GM12892 (cell line): ENCODE data around the gene MYEOV.

Experiments
- DNase-seq: peaks from one replicate; pipeline ENCODE4 v3.0.0; 2011; ENCODE audit not compliant: insufficient read length
- FAIRE-seq: peaks from 2 replicates; lab custom pipeline; 2011; peaks lifted over from hg19 to GRCh38; lab: Jason Lieb, UNC
- POLR2A ChIP-seq: IDR thresholded peaks from 2 replicates; pipeline ENCODE4 v1.6.1; 2011; ENCODE audit warnings: low read depth, low read length, control low read depth
- POLR2AphosphoS5 ChIP-seq: IDR thresholded peaks from 2 replicates; pipeline ENCODE4 v1.6.1; 2011; ENCODE audit warnings: low read depth, low read length, control low read depth
- TAF1 ChIP-seq: IDR thresholded peaks from 2 replicates; pipeline ENCODE4 v1.6.1; 2011; ENCODE audit warnings: low read depth, mild to moderate bottlenecking, control low read depth, low read length, borderline replicate concordance

The MYEOV gene

DNA sequence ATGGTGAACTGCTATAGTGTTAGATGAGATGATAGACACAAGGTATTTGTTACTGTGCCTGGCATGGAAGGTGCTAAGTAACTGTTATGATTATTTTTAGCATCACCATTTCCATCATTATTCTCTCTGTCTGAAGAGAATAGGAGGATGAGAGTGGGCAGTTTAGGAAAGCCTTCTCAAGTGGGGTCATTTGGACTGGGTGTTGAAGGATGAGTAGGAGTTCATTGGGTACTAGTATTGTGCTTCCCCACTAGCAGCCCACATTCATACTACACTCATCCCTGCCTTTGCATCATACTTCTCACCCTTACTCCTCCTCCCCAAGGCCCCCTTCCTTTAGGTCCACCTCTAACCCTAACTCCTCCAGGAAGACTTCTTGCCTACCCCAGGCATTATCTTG, 20.6 kb downstream of the MYEOV start:
- FAIRE-seq (no peak), DNase-seq (no peak)
- TF ChIP-seq POLR2A = no peak
- TF ChIP-seq POLR2AphosphoS5 = no peak
- no peak for TF ChIP-seq TAF1

DNA sequence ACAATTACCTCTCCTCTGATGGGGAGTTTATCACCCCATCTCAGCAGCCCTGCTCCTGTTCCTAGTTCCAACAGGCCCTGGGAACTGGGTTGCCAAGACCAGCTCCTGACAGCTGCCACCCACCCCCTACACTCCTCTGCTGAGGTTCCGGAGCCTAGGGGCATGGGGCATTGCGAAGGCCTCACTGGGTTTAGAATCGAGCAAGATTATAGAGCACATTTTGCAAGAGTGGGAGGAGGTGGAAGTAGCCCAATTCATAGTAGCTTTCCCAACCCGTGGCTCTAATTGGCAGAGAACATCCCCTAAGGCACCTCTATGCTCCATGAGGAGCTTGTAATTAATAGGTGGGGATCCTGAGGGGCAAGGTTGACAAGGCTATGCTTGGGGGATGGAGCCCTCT, 23.0 kb downstream of the MYEOV start:
- no peak for DNase-seq
- FAIRE-seq = no peak
- TF ChIP-seq POLR2AphosphoS5 = no peak
- TF ChIP-seq TAF1 = no peak
- no peak for TF ChIP-seq POLR2A

DNA sequence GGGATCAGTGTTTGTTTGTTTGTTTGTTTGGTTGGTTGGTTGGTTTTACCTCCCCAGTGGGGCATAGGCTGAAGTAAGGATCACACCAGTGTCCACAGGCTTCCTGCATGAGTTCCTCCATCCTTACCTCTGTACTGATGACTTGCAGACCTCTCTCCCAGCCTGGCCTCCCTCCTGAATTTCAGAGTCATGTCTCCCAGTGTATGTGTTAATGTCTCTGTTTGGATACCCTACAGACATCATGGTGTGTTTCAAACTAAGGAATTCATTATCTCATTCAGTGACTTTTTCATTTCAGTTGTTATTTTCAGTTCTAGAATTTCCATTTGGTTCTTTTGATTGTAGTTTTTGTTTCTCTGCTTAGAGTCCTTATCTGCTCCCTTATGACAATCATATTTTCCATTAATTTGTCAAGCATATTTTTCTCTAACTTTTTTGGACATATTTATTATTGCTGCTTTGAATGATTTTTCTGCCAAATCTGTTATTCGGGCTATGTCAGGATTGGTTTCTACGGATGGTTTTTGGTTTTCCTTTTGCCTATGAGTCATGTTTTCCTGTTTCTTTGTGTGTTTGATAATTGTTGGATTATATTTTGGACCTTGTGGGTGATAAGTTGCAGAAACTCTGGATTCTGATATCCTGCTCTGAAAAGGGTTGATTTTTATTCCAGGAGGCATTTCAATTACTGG, 23.6 kb downstream of the MYEOV start:
- peak; percentile 17 for FAIRE-seq
- TF ChIP-seq POLR2A (no peak), POLR2AphosphoS5 (no peak), TAF1 (no peak)
- no peak for DNase-seq

DNA sequence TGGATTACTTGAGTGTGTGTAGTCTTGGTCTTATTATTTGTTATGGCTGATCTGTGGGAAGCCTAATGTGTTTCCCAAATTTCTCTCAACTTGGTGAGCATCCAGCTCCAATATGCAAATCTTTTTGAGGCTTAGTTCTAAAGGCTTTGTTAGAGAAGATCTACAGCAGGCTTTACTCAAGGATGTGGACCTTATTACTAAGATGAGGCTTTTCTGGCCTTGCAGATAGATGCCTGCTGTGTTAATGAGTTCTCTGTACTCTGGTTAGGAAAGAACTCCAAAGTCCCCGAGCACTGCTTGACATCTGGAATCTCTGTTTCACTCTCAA, 24.1 kb downstream of the MYEOV start:
- FAIRE-seq (no peak), DNase-seq (no peak)
- TF ChIP-seq POLR2AphosphoS5 = no peak
- TF ChIP-seq TAF1 = no peak

DNA sequence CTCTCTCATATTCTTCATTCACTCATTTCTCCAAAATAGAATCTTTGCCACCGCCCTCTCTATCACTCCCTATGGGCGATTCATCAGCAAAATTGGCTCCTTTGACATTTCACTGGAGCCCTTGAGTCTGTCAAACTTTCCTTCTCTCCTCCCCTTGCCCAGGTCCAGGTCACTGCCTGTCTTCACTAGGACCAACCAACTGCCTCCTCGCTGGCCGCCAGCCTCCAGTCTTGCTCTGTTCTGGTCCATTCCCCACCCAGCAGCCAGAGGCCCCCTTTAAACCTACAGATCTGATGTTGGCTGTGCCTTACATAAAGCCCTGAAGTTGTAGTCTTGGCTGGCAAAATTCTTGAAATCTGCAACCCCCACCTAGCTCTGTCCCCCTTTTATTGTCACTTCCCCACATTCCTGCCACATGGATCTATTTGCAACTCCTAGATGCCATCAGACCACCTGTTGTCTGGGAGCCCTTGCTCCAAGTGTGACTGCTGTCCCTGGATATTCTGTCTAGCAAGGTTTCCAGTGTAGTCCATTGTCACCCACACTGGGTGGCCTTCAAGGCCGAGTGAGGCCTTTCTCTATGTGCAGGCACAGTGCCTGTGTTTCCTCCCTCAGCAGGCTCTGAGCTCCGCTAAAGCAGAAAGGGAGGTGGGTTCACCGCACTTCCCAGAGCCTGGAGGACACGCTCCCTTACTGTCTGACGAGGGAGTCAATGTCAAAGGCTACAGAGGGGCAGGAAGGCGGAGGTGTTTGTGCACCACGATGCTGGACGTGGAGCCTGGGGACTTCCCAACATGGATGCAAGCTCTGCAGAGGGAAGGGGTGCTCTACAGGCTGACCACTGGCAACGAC, 25.5 kb downstream of the MYEOV start:
- FAIRE-seq (no peak), DNase-seq (no peak)
- TF ChIP-seq POLR2AphosphoS5 (no peak), POLR2A (no peak), TAF1 (no peak)

DNA sequence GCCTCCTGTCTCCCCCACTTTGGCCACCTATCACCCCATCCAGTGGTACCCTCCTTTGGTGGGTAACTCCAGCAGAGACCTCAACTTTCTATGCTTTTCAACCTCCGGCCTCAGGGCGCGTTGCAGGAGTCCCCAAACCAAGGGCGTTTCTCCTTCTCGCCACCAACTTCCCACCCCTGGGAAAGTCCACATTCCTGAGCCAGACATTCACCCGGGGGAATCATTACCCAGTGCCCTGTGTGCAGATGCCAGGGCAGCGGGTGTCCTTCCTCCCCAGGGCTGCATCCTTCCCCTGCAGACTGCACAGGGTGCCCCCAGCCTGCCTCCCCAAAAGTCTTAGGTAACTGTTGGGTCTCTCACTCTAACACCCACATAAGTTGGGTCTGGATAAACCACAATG, 26.4 kb downstream of the MYEOV start:
- FAIRE-seq (no peak), DNase-seq (no peak)
- TF ChIP-seq POLR2A (no peak), TAF1 (no peak), POLR2AphosphoS5 (no peak)

DNA sequence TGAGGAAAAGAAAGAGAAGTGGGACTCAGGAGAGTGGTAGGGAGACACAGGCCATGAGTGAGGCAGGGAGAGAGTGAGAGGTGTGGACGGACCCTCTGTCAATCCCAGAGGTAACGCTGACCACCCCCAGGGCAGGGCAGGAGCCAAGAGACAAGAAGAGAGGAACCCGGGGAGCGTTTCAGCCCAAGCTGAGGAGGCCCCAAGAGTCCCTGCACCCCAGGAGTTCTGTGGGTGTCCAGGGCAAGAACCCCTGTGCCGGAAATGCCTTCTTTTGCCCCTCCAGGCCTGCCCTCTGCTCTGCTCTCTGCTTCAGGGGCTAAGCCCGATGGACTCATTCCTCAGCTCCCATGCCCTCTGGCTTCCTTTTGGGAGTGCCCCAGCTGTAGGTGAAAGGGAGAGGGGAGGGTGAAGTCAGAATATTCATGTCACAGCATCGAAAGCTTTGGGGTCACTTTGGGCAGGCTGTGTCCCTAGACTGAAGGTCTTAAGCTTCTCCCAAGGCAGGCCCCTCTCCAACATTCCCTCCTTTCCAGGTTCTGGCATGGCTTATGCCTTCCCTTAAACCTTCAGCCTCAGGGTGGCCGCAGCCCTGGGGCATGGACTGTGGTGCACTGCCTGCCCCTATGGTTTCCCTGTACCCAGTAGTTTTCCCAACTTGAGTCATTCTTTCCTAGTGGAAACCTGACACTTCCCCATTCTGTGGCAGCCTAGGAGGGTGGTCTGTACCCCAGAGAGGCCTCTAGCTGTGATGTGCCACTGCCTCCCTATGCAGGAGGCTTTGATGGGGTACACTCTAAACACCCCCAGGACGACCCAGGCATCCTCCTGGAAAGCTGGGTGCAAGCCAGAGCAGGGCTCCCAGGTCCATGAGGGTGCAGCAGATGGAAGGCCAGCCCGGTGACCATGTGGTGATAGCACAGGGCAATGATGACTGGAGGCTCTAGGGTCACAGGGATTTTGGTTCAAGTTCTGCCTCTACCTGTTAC, 27.1 kb downstream of the MYEOV start:
- TF ChIP-seq POLR2AphosphoS5 (no peak), POLR2A (no peak), TAF1 (no peak)
- no peak for DNase-seq
- FAIRE-seq = no peak

DNA sequence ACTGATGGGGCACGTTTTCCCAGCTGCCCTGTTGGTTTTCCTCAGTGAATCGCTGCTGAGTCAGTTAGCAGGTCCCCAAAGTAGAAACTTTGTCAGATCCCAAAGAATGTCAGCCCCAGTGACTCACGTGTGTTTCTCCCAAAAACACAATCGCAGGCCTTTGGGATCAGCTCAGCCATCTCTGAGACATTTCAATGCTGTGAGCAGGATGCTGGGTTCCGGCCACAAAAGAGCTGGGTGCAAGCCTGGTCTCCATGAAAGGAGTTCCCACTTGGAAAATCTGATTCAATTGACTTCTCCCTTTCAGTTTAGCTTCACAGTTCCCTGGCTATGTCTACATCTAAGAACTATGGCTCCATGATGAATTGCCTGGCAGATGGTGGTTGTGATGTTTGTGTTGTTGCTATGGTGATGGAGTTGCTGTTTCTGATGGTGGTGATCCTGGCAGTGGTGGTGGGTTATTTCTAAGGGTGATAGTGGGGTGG, 28.0 kb downstream of the MYEOV start:
- no peak for TF ChIP-seq TAF1
- no peak for TF ChIP-seq POLR2AphosphoS5
- no peak for TF ChIP-seq POLR2A
- FAIRE-seq (no peak), DNase-seq (no peak)

DNA sequence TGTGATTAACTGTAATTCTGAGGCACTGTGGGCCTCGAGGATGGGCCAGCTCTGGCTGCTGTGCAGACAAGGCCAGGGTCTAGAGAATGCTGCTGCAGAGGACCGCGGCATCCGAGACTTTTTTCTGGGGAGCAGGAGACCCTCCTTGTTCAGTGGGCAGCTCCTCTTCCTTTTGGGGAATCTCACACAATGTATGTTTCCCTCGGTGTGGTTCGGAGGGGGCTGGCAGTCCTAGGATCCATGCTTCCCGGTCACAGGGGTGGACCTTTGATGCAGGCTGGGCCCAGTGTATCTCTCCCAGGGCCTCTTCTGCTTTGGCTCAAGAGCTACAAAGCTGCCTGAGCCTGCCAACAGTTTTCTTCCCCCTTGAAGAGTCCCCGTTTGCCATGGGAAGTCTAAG, 31.5 kb downstream of the MYEOV start:
- FAIRE-seq = no peak
- TF ChIP-seq POLR2AphosphoS5 = no peak
- TF ChIP-seq POLR2A = no peak
- no peak for DNase-seq

DNA sequence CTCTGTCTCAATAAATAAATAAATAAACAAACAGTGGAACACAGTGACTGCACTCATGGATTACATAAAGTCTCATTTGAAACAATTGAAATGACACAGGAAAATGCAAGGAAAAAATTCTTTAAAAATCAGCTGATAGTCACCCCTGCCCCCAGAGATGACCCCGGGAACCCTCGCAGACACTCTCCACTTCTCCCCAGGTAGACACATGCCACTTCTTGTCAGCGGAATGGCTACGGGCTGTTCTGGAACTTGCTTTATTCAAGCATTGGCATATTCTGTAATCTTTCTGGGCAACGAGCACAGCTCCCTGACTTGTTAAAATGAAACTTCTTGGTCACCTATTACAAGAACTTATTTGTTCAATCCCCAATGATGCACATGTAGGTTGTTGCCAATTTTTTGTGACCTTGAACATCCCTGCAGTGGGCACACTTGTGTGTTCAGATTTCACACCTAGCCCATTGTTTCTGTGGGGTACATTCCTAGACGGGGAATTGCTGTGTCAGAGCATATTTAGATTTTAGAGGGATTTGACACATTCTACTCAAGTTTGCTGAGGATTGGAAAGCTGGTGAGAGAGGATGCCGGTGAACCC, 32.8 kb downstream of the MYEOV start:
- DNase-seq (no peak), FAIRE-seq (no peak)
- TF ChIP-seq TAF1 (no peak), POLR2A (no peak), POLR2AphosphoS5 (no peak)
